Hindlimb muscle (tissue), 1 donor: ENCODE data around the gene IL36B. TPM values are rescaled to one million over a fixed set of nuclear protein-coding genes. Genes with fewer than 3 reads are reported as not detected.

Experiments used
- DNase-seq: peaks from one replicate; pipeline ENCODE4 v3.0.0-alpha.2; 2013
- polyA plus RNA-seq: library from polyadenylated mRNA; unstranded; fragments of 120-200 nt; gene quantifications from one replicate; pipeline ENCODE4 v1.2.1, GENCODE V29; 2013; ENCODE audit not compliant: insufficient read length

Gene IL36B
- polyA plus RNA-seq, 1 donor, result not detected

DNA sequence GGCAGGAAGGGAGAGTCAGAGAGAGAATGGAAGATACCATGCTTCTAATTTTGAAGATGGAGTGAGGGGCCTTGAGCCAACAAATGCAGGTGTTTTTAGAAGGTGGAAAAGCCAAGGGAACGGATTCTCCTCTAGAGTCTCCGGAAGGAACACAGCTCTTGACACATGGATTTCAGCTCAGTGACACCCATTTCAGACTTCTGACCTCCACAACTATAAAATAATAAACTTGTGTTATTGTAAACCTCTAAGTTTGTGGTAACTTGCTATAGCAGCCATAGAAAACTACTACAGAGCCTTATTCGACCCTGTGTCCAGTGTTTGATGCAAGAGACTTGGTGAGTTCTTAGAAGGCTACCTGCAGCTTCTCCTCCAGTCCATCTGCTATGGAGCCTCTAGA, 22.9 kb upstream of the IL36B start:
- no peak for DNase-seq

DNA sequence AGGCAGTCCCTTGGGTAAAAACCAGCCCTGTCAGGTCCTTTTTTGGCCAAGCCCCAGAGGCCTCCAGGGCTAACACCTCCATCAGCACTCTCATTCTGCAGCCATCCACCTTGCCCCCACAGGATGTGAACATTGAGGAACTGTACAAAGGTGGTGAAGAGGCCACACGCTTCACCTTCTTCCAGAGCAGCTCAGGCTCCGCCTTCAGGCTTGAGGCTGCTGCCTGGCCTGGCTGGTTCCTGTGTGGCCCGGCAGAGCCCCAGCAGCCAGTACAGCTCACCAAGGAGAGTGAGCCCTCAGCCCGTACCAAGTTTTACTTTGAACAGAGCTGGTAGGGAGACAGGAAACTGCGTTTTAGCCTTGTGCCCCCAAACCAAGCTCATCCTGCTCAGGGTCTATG, 22.4 kb upstream of the IL36B start:
- DNase-seq, result no peak

DNA sequence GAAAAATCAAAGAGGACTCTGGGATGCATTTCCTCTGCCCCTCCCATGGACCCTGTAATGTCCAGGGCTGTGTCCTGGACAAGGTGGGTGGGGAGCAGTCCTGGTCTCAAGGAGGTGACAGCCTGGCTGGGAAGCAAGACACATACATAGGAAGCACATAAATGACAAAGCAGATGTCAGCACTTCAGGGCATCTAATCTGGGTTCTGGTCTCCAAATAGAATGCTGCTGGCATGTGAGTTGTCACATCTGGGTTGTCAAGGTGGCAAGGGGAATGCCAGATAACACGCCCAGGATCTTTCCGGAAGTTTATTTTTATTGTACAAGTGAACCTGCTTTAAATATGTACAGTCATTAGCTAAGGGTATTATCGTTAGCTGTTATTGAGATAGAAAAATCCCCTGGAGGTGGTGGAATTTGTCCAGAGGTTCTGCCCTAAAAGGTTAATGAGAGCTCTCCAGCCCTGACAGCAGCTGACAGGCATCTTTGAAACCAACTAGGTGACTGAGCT, 20.7 kb upstream of the IL36B start:
- DNase-seq, result no peak

DNA sequence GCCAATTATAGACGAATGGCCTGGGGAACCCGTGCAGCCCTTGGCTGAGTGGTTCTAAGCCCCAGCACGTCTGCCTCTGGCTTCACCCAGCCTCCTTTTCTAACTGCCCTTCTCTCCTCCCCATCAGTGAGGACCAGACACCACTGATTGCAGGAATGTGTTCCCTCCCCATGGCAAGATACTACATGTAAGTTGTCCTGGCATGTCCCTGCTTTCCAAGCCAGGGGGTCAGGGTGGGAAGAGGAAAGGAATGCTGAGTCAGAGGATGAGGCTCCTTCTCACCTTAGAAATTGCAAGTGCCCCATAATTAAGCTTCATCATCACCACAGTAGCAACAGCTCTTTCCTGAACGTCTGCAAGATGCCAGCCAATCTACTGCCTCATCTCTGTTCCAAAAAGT, 19.9 kb upstream of the IL36B start:
- DNase-seq, result no peak

DNA sequence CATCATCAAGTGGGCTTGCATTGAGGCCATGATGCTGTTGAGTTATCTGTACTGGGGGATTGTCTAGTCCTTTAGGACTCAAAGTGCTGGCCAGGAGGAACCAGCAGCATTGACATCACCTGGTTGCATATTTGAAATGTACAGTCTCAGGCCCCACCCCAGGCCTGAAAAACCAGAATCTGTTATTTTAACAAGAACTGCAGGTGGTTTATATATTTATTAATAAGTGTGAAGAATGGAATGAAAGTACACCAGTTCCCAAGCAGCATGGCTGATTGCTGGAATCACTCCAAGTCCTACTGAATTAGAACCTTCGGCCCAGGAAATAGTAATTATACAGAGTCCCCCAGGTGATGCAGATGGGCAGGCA, 17.9 kb upstream of the IL36B start:
- no peak for DNase-seq

DNA sequence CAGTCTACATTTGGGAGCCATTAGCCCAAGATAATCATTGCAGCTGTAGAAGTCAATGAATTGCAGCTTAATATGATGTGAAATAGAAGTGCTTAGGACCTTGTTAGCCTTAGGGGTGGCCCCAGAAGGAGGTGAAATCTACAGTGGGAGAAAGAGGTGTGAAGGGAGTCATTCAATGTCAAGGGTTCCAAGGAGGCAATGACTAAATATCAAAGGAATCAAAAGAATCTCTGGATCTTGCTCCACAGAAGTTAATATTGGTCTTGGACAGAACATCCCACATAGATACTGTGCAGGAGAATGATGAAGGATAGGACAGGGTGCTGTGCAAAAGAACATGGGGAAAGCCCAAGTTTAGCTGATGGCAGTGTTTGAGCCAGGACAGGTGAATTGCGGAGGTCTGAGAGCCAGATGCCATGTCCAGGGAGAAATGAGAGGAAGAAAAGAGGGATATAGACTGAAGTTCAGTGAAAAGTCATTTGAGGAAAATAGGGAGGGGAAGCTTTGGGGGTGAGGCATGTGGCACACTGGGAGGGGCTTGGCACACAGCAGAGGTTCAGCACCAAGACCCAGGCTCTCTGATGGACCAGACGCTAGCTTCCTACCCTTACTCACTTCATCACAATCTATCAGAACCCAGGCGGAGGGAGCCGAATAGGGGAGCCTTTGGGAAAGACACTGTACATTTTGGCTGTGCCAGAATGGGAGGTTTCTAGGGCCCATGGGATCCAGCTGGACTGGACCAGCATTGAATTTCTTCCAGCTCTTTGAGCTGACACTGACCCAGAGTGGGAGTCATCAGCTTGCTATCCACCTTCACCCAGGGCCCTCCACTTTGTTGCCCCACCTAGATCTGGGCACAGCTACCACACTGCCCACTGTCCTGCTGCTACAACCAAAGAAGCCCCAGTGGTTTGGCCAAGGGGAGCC, 17.3 kb upstream of the IL36B start:
- DNase-seq, result no peak

DNA sequence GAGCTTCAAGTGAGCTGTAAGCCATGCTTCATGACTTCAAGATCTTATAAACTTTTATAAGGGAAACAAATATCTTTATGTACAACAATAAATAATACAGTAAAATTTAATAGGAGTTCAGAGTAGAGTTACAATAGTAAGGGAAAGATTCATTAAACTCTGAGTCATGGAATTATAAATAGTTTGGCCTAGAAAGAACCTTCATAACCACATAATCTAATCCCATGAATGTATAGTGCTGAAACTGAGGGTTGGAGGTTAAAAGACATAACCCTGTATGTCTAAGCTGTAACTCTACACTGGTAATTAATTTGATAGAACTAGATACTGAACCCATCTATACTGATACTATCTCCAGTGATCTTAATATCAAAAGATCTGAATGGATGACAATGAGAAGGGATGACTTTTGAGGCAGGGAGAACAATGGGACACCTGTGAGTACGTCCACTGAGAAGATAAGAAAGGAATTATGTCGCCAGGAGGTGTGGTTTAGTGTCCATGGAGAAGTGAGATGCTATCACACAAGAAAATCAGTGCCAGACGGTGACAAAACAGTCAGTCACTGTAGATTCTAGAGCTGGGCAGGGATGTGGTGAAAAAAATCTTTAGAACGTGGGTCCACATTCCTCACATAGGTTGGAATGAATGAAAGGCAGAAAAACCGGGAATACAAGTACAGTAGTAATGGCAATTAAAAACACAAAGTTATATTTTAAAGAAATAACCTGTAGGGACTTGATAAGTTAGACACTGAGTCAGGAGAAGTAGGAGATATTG, 16.2 kb upstream of the IL36B start:
- DNase-seq, result no peak

DNA sequence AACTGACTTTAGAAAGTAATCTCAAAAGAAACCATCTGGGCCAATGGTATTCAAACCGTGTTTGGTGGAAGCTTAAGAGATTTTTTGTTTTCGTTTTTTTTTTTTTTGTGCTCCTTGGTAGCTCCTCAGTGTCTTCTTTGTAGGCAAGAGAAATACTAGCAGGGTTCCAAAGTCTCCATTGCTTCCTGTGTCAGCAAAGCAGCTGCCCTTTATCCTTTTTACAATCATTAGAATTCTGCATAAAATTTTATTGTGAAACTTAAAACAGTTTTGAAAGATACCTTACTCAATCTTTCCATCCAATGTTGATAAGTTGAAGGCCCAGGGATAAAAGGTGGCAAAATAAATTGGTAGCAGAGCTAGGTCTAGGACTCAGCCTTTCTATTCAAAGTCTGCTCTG, 15.6 kb upstream of the IL36B start:
- no peak for DNase-seq

DNA sequence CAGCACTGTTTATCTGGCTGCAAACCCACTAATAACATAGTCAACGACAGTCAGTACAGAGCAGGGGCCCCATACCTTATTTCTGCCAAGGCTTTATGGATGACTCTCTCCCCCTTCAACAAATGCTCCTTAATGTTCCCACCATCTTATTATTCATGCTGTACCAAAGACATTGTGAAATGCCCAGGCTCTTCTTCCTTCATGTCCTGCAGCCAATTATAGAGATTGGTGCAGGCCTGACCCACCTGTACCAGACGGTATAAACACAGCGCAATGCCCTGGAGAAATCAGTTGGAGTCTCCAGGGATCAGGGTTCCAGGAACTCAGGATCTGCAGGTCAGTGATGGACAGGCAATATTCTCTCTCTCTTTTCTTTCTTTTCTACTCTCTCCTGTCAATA, 15.0 kb upstream of the IL36B start, which contains the start of gene IL1F10:
Gene IL1F10, plus strand, starts transcription at position 290 of the 400 bp plus-strand sequence. CDS start 4,769 bp downstream, outside the sequence.
- DNase-seq, result no peak

DNA sequence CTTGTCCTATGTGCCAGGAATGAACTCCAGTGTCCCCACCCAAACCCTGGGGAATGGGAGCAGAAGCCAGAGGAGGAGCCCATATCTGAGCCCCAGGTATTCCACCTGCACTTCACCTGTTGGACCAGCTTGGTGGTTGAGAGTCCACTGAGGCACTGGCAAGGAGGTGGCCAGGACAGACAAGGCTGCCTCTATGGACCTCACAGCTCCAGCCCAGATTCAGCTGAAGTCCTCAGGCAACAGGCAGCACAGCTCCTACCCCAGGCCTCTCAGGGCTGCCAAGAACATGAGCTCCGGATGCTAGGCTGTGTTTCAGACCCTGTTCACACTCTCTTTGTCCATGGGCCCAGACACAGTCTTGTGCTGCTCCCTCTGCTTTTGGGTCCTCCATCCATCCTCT, 12.2 kb upstream of the IL36B start:
- DNase-seq, result no peak

DNA sequence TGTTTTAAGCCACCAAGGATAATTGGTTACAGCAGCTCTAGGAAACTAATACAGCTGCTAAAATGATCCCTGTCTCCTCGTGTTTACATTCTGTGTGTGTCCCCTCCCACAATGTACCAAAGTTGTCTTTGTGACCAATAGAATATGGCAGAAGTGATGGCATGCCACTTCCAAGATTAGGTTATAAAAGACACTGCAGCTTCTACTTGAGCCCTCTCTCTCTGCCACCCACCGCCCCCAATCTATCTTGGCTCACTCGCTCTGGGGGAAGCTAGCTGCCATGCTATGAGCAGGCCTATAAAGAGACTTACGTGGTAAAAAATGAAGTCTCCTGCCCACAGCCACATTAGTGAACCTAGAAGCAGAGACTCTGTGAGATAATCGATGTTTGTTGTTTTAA, 11.6 kb upstream of the IL36B start:
- DNase-seq, result no peak

DNA sequence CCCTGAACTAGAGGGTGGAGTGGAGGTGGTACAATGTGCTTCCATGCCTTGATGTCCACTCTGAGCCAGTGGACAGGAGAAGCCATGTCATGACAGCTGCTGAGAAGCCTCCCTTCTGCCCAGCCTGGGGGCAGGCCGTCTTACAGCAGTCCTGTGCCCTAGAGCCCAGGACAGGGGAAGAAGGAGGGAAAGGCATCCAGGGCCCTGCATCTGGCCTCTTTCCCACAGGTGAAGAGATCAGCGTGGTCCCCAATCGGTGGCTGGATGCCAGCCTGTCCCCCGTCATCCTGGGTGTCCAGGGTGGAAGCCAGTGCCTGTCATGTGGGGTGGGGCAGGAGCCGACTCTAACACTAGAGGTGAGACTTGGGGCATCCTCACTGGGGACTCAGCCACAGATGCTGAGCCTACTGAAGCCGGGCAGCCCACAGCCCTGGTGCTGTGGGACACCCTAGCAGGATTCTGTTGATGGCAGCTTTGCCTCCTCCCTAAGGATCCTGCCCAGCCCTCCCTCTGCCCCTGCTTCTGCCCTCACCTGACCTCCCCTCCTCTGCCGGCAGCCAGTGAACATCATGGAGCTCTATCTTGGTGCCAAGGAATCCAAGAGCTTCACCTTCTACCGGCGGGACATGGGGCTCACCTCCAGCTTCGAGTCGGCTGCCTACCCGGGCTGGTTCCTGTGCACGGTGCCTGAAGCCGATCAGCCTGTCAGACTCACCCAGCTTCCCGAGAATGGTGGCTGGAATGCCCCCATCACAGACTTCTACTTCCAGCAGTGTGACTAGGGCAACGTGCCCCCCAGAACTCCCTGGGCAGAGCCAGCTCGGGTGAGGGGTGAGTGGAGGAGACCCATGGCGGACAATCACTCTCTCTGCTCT, 9.5 kb upstream of the IL36B start:
- no peak for DNase-seq

DNA sequence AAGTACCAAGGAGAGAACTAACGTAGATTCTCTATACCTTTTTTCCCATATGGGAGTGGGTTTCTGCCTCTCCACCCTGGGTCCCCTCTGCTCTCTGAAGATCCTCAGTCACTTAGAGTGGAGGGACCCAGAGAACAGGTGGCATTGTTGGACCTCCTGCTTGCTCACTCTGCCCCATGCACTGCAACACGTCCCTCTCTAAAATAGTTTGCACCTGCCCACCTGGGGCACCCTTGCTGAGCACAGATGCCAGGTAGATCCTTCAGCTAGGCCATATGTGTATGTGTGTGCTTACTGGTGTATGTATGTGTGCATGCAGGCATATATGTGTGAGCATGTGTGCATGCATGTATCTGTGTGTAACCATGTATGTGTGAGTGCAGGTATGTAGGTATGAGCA, 8.6 kb upstream of the IL36B start:
- no peak for DNase-seq

DNA sequence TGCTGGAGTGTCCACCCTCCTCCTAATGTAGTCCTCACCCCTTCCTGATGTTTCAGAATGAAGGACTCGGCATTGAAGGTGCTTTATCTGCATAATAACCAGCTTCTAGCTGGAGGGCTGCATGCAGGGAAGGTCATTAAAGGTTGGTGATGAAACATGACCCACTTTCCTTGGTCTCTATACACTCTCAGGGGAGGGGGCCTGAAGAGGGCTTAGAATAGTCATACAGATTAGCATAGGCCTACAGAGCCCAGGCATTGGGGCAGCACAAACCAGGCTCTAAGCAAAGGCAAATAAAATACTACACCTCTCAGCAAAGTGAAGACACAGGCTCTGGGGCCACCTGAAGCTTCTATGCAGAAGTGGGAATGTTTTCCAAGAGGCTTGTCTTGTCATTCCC, 8.1 kb upstream of the IL36B start:
- DNase-seq, result no peak

DNA sequence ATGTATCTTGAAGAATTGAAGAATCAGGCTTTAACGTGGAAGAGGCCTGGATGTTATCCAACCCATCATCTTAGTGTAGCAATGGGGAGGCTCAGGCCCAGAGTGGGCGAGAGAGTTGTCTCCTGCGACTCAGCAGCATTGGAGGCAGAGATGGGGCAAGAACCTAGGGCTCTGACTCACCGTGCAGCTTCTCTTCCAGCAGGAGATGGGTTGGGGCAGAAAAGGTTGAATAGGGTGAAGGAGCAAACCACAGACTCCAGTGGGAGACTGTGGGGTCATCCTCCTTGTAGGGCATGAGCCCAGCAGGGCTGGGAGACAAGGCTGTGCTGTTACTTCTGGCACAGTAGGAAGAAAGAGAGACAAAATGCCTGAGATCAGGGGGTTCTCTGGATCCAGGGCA, 7.7 kb upstream of the IL36B start:
- no peak for DNase-seq

DNA sequence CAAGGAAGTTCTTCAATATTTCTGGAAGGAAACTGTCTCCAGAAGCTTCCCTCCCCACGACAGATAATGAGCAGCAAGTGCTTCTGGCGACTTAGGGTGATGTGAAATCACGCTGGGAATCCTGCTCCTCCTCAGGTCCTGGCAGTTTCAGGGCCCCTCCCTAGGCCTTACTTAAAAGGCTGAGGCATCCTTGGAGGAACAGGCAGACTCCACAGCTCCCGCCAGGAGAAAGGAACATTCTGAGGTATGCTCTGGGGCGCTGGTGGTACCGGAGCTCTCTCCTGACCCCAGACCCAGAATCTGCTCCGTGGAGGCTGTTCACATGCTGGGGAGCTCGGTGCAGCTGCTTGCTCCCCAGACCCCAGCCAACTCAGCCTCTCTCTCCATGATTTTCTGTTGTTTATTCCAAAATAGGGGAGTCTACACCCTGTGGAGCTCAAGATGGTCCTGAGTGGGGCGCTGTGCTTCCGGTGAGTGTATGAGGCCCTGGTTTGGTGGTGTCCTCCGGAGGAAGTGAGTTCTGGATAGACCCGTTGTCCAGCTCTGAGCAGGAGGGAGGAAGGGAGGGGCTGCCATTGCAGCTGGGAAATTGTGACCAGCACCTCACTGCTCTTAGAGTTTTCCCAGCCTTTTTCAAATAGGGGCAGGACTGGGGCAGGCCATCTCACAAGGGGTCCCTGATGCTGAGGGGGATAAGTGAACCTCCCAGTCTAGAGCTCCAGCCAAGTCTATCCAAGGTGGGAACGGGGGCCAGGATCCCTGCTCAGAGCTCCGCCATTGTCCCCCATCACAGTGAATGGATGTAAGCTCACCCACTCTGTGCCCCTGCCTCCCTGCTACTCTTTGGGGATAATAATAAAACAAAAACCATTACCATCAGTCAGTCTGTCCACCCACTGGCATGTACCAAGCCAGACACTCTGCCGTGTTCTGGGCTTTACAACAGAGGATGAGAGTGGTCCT, 6.6 kb upstream of the IL36B start, which contains the start of gene IL36RN:
Gene IL36RN, plus strand, starts transcription at position 201 of the 963 bp plus-strand sequence. Its CDS starts 241 bp downstream, at position 442.
- DNase-seq, result no peak

DNA sequence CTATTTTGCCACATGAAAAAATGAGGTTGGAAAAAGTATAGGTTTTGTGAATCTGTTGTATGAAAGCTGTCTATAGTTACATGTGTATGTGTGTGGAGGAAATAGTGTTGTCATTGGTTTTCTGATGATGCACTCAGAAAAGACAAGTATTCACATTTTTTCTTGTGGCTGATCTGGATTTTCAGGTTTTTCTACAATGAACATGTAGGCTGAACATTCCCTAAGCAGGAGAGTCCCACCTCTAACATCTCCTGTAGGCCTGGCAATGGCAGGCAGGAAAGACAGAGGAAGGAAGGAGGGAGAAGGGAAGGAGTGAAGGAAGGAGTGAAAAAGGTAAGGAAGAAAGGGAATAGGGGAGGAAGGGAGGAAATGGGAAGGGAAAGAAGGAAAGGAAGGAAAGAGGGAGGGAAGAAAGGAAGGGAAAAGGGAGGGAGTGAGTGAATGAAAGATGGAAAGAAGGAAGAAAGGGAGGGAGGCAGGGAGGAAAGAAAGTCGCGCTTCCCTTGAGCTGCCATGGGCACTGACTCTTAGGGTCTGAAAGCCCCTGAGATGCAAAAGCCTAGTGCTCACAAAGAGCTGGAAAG, 5.8 kb upstream of the IL36B start:
- no peak for DNase-seq

DNA sequence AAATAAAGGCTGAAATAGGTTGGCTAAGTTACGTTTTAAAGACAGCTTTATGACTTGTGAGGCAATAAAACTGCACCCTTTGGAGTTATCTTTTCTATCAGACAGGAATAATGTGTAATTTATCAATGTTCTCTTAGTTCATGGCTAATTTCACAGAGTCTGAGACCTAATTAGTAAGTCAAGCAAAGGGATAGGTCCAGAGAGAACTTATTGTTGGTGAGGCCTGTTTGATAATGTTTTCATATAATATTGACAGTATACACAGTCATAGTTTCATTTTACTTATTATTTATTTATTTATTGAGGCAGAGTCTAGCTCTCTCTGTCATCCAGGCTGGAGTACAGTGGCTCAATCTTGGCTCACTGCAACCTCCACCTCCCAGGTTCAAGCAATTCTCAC, 4.5 kb upstream of the IL36B start:
- no peak for DNase-seq

DNA sequence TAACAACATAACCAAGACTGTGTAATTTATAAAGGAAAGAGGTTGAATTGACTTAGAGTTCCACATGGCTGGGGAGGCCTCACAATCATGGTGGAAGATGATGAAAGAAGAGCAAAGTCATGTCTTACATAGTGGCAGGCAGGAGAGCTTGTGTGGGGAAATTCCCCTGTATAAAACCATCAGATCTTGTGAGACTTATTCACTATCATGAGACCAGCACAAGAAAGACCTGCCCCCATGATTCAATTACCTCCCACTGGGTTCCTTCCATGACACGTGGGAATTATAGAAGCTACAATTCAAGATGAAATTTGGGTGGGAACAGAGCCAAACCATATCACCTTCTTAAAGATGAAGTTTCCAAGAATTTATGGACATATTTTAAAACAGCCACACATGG, 3.9 kb upstream of the IL36B start:
- no peak for DNase-seq

DNA sequence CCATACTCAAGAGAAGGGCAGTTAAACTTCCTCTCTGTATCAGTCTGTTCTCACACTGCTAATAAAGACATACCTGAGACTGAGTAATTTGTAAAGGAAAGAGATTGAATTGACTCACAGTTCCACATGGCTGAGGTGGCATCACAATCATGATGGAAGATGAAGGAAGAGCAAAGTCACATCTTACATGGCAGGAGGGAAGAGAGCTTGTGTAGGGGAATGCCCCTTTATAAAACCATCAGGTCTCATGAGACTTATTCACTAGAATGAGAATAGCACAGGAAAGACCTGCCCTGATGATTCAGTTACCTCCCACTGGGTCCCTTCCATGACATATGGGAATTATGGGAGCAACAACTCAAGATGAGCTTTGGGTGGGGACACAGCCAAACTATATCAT, 1.4 kb upstream of the IL36B start:
- DNase-seq, result no peak

DNA sequence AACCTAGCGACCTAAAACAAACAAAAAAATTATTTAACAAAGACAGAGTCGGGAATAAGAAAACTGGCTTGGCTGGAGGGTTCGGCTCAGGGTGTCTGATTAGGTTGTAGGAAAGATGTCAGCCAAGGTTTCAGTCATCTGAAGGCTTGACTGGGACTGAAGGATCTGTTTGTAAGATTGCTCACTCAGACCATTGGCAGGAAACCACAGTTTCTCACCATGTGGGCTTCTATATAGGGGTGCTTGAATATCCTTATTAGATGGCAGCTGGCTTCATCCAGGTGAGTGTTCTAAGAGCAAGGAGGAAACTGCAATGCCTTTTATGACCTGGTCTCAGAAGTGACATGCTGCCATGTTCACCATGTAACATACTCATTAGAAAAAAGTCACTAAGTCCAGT, 999 bp upstream of the IL36B start:
- DNase-seq, result no peak
